NB4 (cell line): Measurements from ENCODE around the gene MIB1.

ENCODE experiments used
- CTCF ChIP-seq: IDR thresholded peaks from one replicate; pipeline ENCODE4 v1.5.1; 2012; ENCODE audit warnings: low read depth, low read length
- MAX ChIP-seq: IDR thresholded peaks from 2 replicates; pipeline ENCODE4 v1.6.1; 2011; ENCODE audit warnings: low read depth, low read length
- MYC ChIP-seq: IDR thresholded peaks from 2 replicates; pipeline ENCODE4 v1.6.1; 2011; ENCODE audit warnings: low read depth, low read length
- POLR2A ChIP-seq: IDR thresholded peaks from 2 replicates; pipeline ENCODE4 v1.6.1; 2011; ENCODE audit warnings: mild to moderate bottlenecking; ENCODE audit not compliant: insufficient read length; ENCODE audit errors: extremely low read depth

- TF ChIP-seq MYC (no peak), CTCF (peak; percentile 73), POLR2A (no peak), MAX (no peak)
Measured at GRCh38 chr18:21897811-21898210, 157.2 kb downstream of the MIB1 start.
